Natural killer cell (primary cell): Measurements from ENCODE around the gene SLC9B1. TPM values are rescaled to one million over a fixed set of nuclear protein-coding genes. Genes with fewer than 3 reads are reported as not detected.

Experiments
- ATAC-seq, 3 donors: fragments of 150-1000 bp in 2 of 3; fragments of 200-7000 bp in 1 of 3; cut with Tn5 transposase; 1 replicate in 1 of 3; 2 replicates in 2 of 3; pipeline ENCODE4 v1.10.0; 2021; ENCODE audit warnings: mild to moderate bottlenecking in 2 of 3, moderate library complexity in 2 of 3
- DNase-seq, 2 donors: peaks; one replicate each; pipeline versions ENCODE4 v3.0.0 to v3.0.0-alpha.2; 2013 to 2021; ENCODE audit warnings: mixed read lengths in 1 of 2
- H3K27ac ChIP-seq: one replicate; pipeline ENCODE4 v1.5.1; 2013; ENCODE audit warnings: mild to moderate bottlenecking, low read length
- H3K27me3 ChIP-seq: one replicate; pipeline ENCODE4 v1.6.1; 2013; ENCODE audit warnings: low read length; ENCODE audit not compliant: control insufficient read depth, insufficient read depth
- H3K36me3 ChIP-seq: one replicate; pipeline ENCODE4 v1.6.1; 2013; ENCODE audit warnings: low read length; ENCODE audit not compliant: control insufficient read depth, insufficient read depth
- H3K4me1 ChIP-seq: one replicate; pipeline ENCODE4 v1.6.1; 2013; ENCODE audit warnings: low read length; ENCODE audit not compliant: control insufficient read depth, insufficient read depth
- H3K4me3 ChIP-seq: one replicate; pipeline ENCODE4 v1.5.1; 2013; ENCODE audit warnings: low read length
- H3K9me3 ChIP-seq: one replicate; pipeline ENCODE4 v1.6.1; 2013; ENCODE audit warnings: low read length; ENCODE audit not compliant: control insufficient read depth, insufficient read depth
- H3K27ac Mint-ChIP-seq, 2 donors: one replicate each; pipeline ENCODE4 v1.8.0; 2022; ENCODE audit warnings: mild to moderate bottlenecking in 2 of 2, mixed read lengths in 2 of 2, moderate library complexity in 1 of 2
- H3K27me3 Mint-ChIP-seq, 2 donors: one replicate each; pipeline ENCODE4 v1.8.0; 2022; ENCODE audit warnings: low read depth in 2 of 2, mixed read lengths in 2 of 2
- H3K36me3 Mint-ChIP-seq: one replicate; pipeline ENCODE4 v1.8.0; 2022; ENCODE audit warnings: mixed read lengths
- H3K4me1 Mint-ChIP-seq, 2 donors: one replicate each; pipeline ENCODE4 v1.8.0; 2022; ENCODE audit warnings: mixed read lengths in 2 of 2
- H3K4me3 Mint-ChIP-seq: one replicate; pipeline ENCODE4 v1.8.0; 2022; ENCODE audit warnings: mild to moderate bottlenecking, moderate library complexity, mixed read lengths
- H3K9me3 Mint-ChIP-seq, 2 donors: one replicate each; pipeline ENCODE4 v1.8.0; 2022; ENCODE audit warnings: mixed read lengths in 2 of 2
- WGBS: methylation state at CpG from one replicate; pipeline ENCODE4 v1.1.7; 2013; ENCODE audit warnings: missing lambda C conversion rate; ENCODE audit not compliant: insufficient coverage; 5-methylcytosine and 5-hydroxymethylcytosine counted together
- intact Hi-C: fragments of 100-400 bp; cut with micrococcal nuclease; formaldehyde crosslinking; loops from one replicate; pipeline ENCODE4 v1.14.2; 2022
- total RNA-seq, 4 donors: library from RNA; stranded (reverse); fragments of 120-200 nt in 1 of 4; gene quantifications; one replicate each; pipeline versions ENCODE4 v1.2.3 to v1.2.4, GENCODE V29; 2013 to 2022
- TF ChIP-seq, protein P1 (sequence below): fragments of 200-600 bp; IDR thresholded peaks from one replicate; pipeline ENCODE4 v1.8.0; 2022; ENCODE audit warnings: antibody characterized with exemption

Gene SLC9B1
- total RNA-seq, 3 donors from 2014 or later (not counting 1 experiment from before 2014, with no cell fraction given): 2.1 to 4.0 (median 2.5) TPM

DNA sequence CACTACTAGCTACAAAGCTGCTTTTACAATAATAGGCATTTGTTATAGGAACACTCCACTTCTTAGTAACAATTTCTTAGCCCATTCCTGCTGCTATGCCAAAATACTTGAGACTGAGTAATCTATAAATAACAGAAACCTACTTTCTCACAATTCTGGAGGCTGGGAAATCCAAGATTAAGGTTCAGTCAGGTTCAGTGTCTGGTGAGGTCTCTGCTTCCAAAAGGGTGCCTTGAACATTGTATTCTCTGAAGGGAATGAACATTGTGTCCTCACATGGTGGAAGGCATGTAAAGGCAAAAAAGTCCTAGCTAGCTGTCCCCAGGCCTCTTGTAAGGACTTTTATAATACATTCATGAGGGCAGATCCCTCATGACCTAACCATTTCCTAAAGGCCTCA, 7.0 kb downstream of the SLC9B1 start:
- H3K9me3 ChIP-seq: no peaks in the 10 kb centered on the region
- intact Hi-C loops: no loop called here
- TF ChIP-seq, protein P1, sequence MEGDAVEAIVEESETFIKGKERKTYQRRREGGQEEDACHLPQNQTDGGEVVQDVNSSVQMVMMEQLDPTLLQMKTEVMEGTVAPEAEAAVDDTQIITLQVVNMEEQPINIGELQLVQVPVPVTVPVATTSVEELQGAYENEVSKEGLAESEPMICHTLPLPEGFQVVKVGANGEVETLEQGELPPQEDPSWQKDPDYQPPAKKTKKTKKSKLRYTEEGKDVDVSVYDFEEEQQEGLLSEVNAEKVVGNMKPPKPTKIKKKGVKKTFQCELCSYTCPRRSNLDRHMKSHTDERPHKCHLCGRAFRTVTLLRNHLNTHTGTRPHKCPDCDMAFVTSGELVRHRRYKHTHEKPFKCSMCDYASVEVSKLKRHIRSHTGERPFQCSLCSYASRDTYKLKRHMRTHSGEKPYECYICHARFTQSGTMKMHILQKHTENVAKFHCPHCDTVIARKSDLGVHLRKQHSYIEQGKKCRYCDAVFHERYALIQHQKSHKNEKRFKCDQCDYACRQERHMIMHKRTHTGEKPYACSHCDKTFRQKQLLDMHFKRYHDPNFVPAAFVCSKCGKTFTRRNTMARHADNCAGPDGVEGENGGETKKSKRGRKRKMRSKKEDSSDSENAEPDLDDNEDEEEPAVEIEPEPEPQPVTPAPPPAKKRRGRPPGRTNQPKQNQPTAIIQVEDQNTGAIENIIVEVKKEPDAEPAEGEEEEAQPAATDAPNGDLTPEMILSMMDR: no peak
- H3K27me3 ChIP-seq: no peaks in the 10 kb centered on the region
- H3K9me3 Mint-ChIP-seq: no peaks in the 10 kb centered on the region
- no peak overlapping the region for H3K27ac Mint-ChIP-seq
- no peaks in the 10 kb centered on the region for H3K4me1 ChIP-seq
- H3K4me3 Mint-ChIP-seq: no peak overlapping the region
- H3K4me1 Mint-ChIP-seq: no peaks in the 10 kb centered on the region
- H3K27ac ChIP-seq: no peak overlapping the region
- DNase-seq (no peak), ATAC-seq (no peak)
- H3K27me3 Mint-ChIP-seq: no peaks in the 10 kb centered on the region
- H3K4me3 ChIP-seq: no peak overlapping the region
- no peaks in the 10 kb centered on the region for H3K36me3 Mint-ChIP-seq
- H3K36me3 ChIP-seq: no peaks in the 10 kb centered on the region

DNA sequence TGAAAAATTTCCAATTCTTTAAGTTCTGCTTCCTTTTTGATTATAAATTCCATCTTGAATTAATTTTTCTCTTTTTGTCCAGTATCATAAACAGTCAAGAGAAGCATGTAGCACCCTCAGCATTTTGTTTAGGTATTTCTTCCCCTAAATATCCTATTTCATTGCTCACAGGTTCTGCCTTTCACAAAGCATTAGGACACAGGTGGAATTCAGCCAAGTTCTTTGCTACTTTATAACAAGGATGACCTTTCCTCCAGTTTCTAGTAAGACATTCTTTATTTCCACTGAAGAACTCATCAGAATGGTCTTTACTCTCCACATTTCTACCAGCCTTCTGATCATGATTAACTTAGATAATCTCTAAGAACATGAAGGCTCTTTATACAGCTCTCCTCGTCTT, 7.4 kb downstream of the SLC9B1 start:
- 71% methylated on average over 1 of the region's 1 CpG for WGBS
- no peaks in the 10 kb centered on the region for H3K27me3 ChIP-seq
- intact Hi-C loops: no loop called here

DNA sequence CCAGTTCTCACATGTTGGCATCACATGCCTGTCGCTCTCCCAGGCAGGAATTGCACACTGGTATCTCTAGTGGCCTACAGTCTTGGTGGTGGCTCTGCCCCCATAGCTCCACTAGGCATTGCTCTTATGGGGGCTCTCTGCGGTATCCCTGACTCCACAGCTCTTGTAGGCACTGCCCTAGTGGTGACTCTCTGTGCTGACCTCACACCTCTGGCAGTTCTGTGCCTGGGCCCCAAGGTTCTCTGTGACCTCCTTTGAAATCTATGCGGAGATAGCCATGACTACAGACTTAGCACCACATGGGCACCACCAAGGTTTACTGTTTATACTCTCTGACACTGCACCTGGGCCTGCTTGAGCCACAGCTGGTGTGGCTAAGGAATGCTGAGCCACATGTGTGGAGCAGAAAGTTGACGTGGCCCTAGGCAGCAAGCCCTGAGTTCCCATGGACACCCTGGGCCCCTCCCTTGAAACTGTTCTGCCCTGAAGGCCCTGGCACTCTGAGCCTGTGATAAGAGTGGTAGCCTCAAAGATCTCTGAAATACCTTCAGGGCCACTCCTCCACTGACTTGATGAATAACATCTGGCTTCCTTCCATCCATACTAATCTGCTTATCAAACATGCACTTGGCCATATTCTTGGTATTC, 8.0 kb downstream of the SLC9B1 start:
- DNase-seq (no peak), ATAC-seq (no peak)
- no peaks in the 10 kb centered on the region for H3K36me3 Mint-ChIP-seq
- H3K27me3 Mint-ChIP-seq: no peaks in the 10 kb centered on the region
- no peak overlapping the region for H3K4me3 Mint-ChIP-seq
- Histone ChIP-seq H3K27me3 (no peaks in the 10 kb centered on the region), H3K36me3 (no peaks in the 10 kb centered on the region), H3K27ac (no peak overlapping the region), H3K4me3 (no peak overlapping the region), H3K4me1 (no peaks in the 10 kb centered on the region), H3K9me3 (no peaks in the 10 kb centered on the region)
- 90% methylated on average over 4 of the region's 4 CpGs for WGBS
- TF ChIP-seq, protein P1: no peak
- H3K4me1 Mint-ChIP-seq: no peaks in the 10 kb centered on the region
- intact Hi-C loops: no loop called here
- H3K27ac Mint-ChIP-seq: no peak overlapping the region
- no peaks in the 10 kb centered on the region for H3K9me3 Mint-ChIP-seq

More for the DNA sequence above, 7.4 kb downstream of the SLC9B1 start:
- Mint-ChIP-seq H3K36me3 (no peaks in the 10 kb centered on the region), H3K4me1 (no peaks in the 10 kb centered on the region), H3K4me3 (no peak overlapping the region), H3K27me3 (no peaks in the 10 kb centered on the region), H3K9me3 (no peaks in the 10 kb centered on the region), H3K27ac (no peak overlapping the region)
- DNase-seq (no peak), ATAC-seq (no peak)
- no peaks in the 10 kb centered on the region for H3K36me3 ChIP-seq
- no peak overlapping the region for H3K4me3 ChIP-seq
- H3K4me1 ChIP-seq: no peaks in the 10 kb centered on the region
- H3K9me3 ChIP-seq: no peaks in the 10 kb centered on the region
- TF ChIP-seq, protein P1: no peak
- no peak overlapping the region for H3K27ac ChIP-seq

DNA sequence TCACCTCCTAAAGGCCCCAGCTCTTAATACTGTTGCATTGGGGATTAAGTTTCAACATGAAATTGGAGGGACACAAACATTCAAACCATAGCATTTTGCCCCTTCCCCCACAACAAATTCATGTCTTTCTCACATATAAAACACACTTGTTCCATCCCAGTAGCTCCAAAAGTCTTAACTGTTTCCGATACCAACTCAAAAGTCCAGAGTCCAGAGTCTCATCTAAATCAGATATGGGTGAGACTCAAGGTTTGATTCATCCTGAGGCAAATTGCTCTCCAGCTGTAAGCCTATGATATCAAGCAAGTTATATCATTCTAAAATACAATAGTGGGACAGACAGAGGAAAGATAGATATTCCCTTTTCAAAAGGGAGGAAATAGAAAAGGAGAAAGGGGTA, 8.7 kb downstream of the SLC9B1 start:
- intact Hi-C loops: no loop called here
- Histone ChIP-seq H3K9me3 (no peaks in the 10 kb centered on the region), H3K36me3 (no peaks in the 10 kb centered on the region), H3K27ac (no peak overlapping the region), H3K4me3 (no peak overlapping the region), H3K4me1 (no peaks in the 10 kb centered on the region), H3K27me3 (no peaks in the 10 kb centered on the region)
- 90% methylated on average over 1 of the region's 1 CpG for WGBS
- no peak for ATAC-seq
- Mint-ChIP-seq H3K27ac (no peak overlapping the region), H3K36me3 (no peaks in the 10 kb centered on the region), H3K4me1 (no peaks in the 10 kb centered on the region), H3K27me3 (peaks cover 1% of the 10 kb centered on the region in 2 donors), H3K4me3 (no peak overlapping the region), H3K9me3 (no peaks in the 10 kb centered on the region)
- TF ChIP-seq, protein P1: no peak
- DNase-seq: no peak
